NT2/D1 (cell line): ENCODE data around the gene SLC35A4.

Experiments
- DNase-seq: peaks from one replicate; pipeline ENCODE4 v3.0.0-alpha.2; 2011; ENCODE audit warnings: low read depth, low spot score
- H3K27me3 ChIP-seq: 2 replicates; pipeline ENCODE4 v1.6.0; 2011; ENCODE audit warnings: mild to moderate bottlenecking; ENCODE audit not compliant: insufficient read length, insufficient read depth
- H3K36me3 ChIP-seq: 2 replicates; pipeline ENCODE4 v1.6.1; 2011; ENCODE audit warnings: mild to moderate bottlenecking, low read length, mixed read lengths; ENCODE audit not compliant: insufficient read depth, insufficient read length
- H3K4me1 ChIP-seq: 2 replicates; pipeline ENCODE4 v1.5.1; 2011; ENCODE audit not compliant: insufficient read depth, insufficient read length
- H3K4me3 ChIP-seq: 2 replicates; pipeline ENCODE4 v1.5.1; 2011; ENCODE audit warnings: low read depth; ENCODE audit not compliant: insufficient read length
- H3K9ac ChIP-seq: 2 replicates; pipeline ENCODE4 v1.6.0; 2011; ENCODE audit warnings: low read depth; ENCODE audit not compliant: insufficient read length
- H3K9me3 ChIP-seq: 2 replicates; pipeline ENCODE4 v1.5.1; 2011; ENCODE audit warnings: mild to moderate bottlenecking, low read length; ENCODE audit not compliant: insufficient read depth
- SUZ12 ChIP-seq: IDR thresholded peaks from 2 replicates; pipeline ENCODE4 v1.6.1; 2011; ENCODE audit not compliant: insufficient read length, insufficient read depth; ENCODE audit errors: extremely low read depth
- YY1 ChIP-seq: IDR thresholded peaks from 2 replicates; pipeline ENCODE4 v1.6.1; 2011; ENCODE audit not compliant: insufficient read length, insufficient read depth
- ZNF274 ChIP-seq: IDR thresholded peaks from 2 replicates; pipeline ENCODE4 v1.6.1; 2011; ENCODE audit warnings: mild to moderate bottlenecking, low read depth, low read length

SLC35A4 gene

GRCh38 chr5:140605879-140606278 is 41.3 kb downstream of the SLC35A4 start:
- Histone ChIP-seq H3K4me3 (no peak overlapping the region), H3K36me3 (no peaks in the 10 kb centered on the region), H3K9ac (no peak overlapping the region), H3K27me3 (no peaks in the 10 kb centered on the region), H3K4me1 (no peaks in the 10 kb centered on the region), H3K9me3 (peaks cover 9% of the 10 kb centered on the region)
- no peak for TF ChIP-seq SUZ12
- no peak for TF ChIP-seq ZNF274
- no peak for TF ChIP-seq YY1
- DNase-seq: no peak

- Histone ChIP-seq H3K9me3 (peaks cover 18% of the 10 kb centered on the region), H3K9ac (no peak overlapping the region), H3K4me3 (no peak overlapping the region), H3K27me3 (no peaks in the 10 kb centered on the region), H3K36me3 (no peaks in the 10 kb centered on the region), H3K4me1 (no peaks in the 10 kb centered on the region)
- no peak for DNase-seq
- TF ChIP-seq ZNF274 (no peak), SUZ12 (no peak), YY1 (no peak)
These were observed 42.4 kb downstream of the SLC35A4 start for GRCh38 chr5:140607031-140607430.

DNA sequence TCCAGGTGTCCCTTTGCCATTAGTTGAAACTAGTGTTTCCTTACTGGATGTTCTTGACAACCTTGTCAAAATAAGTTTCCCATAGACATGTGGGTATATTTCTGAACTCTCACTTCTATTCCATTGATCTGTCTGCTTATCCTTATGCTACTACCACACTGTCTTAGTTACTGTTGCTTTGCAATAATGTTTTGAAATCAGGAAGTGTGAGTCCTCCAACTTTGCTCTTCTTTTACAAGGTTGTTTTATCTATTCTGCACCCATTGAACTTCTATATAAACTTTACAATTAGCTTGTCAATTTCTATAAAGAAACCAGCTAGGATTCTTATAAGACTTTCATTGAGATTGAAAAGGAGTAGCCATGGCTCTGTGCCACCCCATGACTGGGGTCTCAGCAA is 44.1 kb downstream of the SLC35A4 start:
- Histone ChIP-seq H3K36me3 (no peaks in the 10 kb centered on the region), H3K27me3 (no peaks in the 10 kb centered on the region), H3K4me3 (no peak overlapping the region), H3K4me1 (no peaks in the 10 kb centered on the region), H3K9ac (no peak overlapping the region), H3K9me3 (peaks cover 18% of the 10 kb centered on the region)
- TF ChIP-seq SUZ12: no peak
- TF ChIP-seq YY1: no peak
- no peak for TF ChIP-seq ZNF274
- DNase-seq: no peak

- TF ChIP-seq YY1: no peak
- TF ChIP-seq ZNF274: no peak
- no peak for TF ChIP-seq SUZ12
- Histone ChIP-seq H3K27me3 (no peaks in the 10 kb centered on the region), H3K9ac (no peak overlapping the region), H3K4me1 (no peaks in the 10 kb centered on the region), H3K36me3 (no peaks in the 10 kb centered on the region), H3K9me3 (peaks cover 18% of the 10 kb centered on the region), H3K4me3 (no peak overlapping the region)
- DNase-seq: no peak
These were observed 44.5 kb downstream of the SLC35A4 start for GRCh38 chr5:140609126-140609525.

GRCh38 chr5:140611020-140611521 is 46.4 kb downstream of the SLC35A4 start:
- Histone ChIP-seq H3K4me3 (no peak overlapping the region), H3K27me3 (no peaks in the 10 kb centered on the region), H3K9ac (no peak overlapping the region), H3K4me1 (no peaks in the 10 kb centered on the region), H3K36me3 (no peaks in the 10 kb centered on the region), H3K9me3 (peaks cover 18% of the 10 kb centered on the region)
- TF ChIP-seq ZNF274 (no peak), SUZ12 (no peak), YY1 (no peak)
- no peak for DNase-seq
